Ovary (tissue), 3 donors: ENCODE measurements around the gene CORO1C.

ENCODE experiments used
- POLR2A ChIP-seq: fragments of 450-650 bp; IDR thresholded peaks from one replicate; pipeline ENCODE4 v1.6.1; 2017; ENCODE audit warnings: antibody characterized with exemption, mild to moderate bottlenecking, moderate library complexity
- TF ChIP-seq, protein P1 (sequence below), 3 donors: fragments of 450-650 bp in 2 of 3; fragments of 200-600 bp in 1 of 3; IDR thresholded peaks; one replicate each; pipeline versions ENCODE4 v1.5.1 to v1.8.0; 2016 to 2022; ENCODE audit warnings: antibody characterized with exemption in 3 of 3, mild to moderate bottlenecking in 1 of 3
- donor health status: DM: no; HTN: no; CAD: no.

DNA sequence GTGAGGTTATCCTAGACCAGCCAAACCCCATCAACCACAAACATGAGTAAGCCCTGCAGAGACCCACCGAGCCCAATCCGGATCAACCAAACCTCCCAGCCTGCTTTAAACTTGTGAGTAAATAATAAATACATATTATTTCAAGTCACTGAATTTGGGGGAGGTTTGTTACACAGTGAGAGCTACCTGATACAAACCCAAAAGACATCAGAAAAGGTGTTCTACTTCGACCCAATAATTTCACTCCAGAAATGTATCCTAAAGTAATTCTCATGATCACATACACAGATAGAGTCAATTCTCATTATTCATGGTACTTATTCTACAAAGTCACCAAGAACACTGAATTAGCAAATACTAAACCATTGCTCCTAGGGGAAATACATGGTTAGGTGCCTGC lies 16.2 kb upstream of the CORO1C start:
- TF ChIP-seq, protein P1, sequence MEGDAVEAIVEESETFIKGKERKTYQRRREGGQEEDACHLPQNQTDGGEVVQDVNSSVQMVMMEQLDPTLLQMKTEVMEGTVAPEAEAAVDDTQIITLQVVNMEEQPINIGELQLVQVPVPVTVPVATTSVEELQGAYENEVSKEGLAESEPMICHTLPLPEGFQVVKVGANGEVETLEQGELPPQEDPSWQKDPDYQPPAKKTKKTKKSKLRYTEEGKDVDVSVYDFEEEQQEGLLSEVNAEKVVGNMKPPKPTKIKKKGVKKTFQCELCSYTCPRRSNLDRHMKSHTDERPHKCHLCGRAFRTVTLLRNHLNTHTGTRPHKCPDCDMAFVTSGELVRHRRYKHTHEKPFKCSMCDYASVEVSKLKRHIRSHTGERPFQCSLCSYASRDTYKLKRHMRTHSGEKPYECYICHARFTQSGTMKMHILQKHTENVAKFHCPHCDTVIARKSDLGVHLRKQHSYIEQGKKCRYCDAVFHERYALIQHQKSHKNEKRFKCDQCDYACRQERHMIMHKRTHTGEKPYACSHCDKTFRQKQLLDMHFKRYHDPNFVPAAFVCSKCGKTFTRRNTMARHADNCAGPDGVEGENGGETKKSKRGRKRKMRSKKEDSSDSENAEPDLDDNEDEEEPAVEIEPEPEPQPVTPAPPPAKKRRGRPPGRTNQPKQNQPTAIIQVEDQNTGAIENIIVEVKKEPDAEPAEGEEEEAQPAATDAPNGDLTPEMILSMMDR (IDR thresholded peaks at IDR 0.05): no peak
- no peak for TF ChIP-seq POLR2A
